Natural killer cell treated with Interleukin-12 subunit alpha and Interleukin-12 subunit beta and Interleukin-15 and Interleukin-18, amount 100 ng/mL, for 72 hours (primary cell): ENCODE measurements around the gene TCERG1L. TPM values are rescaled to one million over a fixed set of nuclear protein-coding genes. Genes with fewer than 3 reads are reported as not detected.
A peak's percentile ranks its signal among the peaks of the same experiment; 100 is the strongest.
"Not testable (repeated sequence)": the region's sequence is repeated elsewhere in the genome, so short reads cannot be mapped to it uniquely, and the experiment has no call there.

Experiments used
- ATAC-seq, 2 donors: fragments of 150-1000 bp; cut with Tn5 transposase in 1 of 2; sonication (Bioruptor Pico), chemical (Tn5 transposase) in 1 of 2; 2 replicates each; pipeline ENCODE4 v1.10.0; 2021
- DNase-seq: peaks from one replicate; pipeline ENCODE4 v3.0.0; 2022; ENCODE audit warnings: low spot score
- H3K27ac Mint-ChIP-seq, 2 donors: 1 replicate in 1 of 2; 2 replicates in 1 of 2; pipeline ENCODE4 v1.8.0; 2022; ENCODE audit warnings: mixed read lengths in 2 of 2, mild to moderate bottlenecking in 1 of 2, moderate library complexity in 1 of 2
- H3K27me3 Mint-ChIP-seq, 2 donors: 1 replicate in 1 of 2; 2 replicates in 1 of 2; pipeline ENCODE4 v1.8.0; 2022; ENCODE audit warnings: mixed read lengths in 2 of 2
- H3K36me3 Mint-ChIP-seq: one replicate; pipeline ENCODE4 v1.8.0; 2022; ENCODE audit warnings: mixed read lengths
- H3K4me1 Mint-ChIP-seq, 2 donors: 1 replicate in 1 of 2; 2 replicates in 1 of 2; pipeline ENCODE4 v1.8.0; 2022; ENCODE audit warnings: low read depth in 2 of 2, mixed read lengths in 2 of 2, mild to moderate bottlenecking in 1 of 2
- H3K4me3 Mint-ChIP-seq: one replicate; pipeline ENCODE4 v1.8.0; 2022; ENCODE audit warnings: mixed read lengths
- H3K9me3 Mint-ChIP-seq: 2 replicates; pipeline ENCODE4 v1.8.0; 2022; ENCODE audit warnings: mixed read lengths
- total RNA-seq, 2 donors: library from RNA; stranded (reverse); gene quantifications; one replicate each; pipeline ENCODE4 v1.2.3, GENCODE V29; 2022

Gene TCERG1L
- total RNA-seq, 2 donors from 2014 or later: 0.10 to 0.81 TPM

DNA sequence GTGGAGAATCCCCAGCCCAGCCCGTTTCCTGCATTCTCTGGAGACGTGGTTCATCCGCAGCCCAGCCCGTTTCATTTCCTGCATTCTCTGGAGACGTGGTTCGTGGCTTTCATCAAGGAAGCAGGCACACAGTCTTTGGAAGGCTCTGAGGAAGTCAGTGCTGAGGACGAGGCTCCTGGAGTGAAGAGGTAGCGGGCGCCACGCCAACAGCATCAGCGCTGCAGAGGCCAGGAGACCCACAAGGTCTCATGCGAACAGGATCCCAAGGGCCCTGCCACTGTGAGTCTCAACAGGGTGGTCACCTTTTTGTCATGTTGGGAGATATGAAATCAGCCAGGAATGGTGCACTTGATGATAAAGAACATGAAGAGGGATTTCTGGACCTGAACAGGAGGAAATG, 12.4 kb upstream of the TCERG1L start:
- Mint-ChIP-seq H3K27me3 (peaks cover 14 to 35% of the 10 kb centered on the region in 2 donors), H3K27ac (no peak overlapping the region), H3K9me3 (no peaks in the 10 kb centered on the region), H3K4me3 (no peak overlapping the region), H3K4me1 (no peaks in the 10 kb centered on the region), H3K36me3 (no peaks in the 10 kb centered on the region)
- no peak for DNase-seq
- peak in 1 of 2 donors; percentile 32 for ATAC-seq

DNA sequence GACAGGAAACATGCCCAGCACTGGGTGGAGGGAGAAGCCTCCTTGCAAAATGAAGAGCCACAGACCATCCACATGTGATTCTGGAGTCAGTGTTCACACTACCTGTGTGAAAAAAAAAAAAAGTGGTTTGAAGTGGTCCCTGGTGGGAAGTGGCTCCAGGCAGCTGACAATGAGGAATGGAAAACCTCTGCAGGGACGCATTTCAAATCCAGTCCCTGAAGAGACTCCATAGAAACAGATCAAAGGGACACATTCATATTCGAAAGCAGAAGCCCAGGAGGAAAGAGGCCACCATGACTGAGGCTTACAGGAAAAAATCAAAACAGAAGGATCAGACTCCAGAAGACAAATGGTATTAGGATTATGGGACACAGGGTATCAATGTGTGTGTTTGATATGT, 11.5 kb upstream of the TCERG1L start:
- Mint-ChIP-seq H3K4me3 (no peak overlapping the region), H3K27me3 (peaks cover 16 to 30% of the 10 kb centered on the region in 2 donors), H3K36me3 (no peaks in the 10 kb centered on the region), H3K27ac (no peak overlapping the region), H3K9me3 (no peaks in the 10 kb centered on the region), H3K4me1 (no peaks in the 10 kb centered on the region)
- ATAC-seq (no peak), DNase-seq (no peak)

DNA sequence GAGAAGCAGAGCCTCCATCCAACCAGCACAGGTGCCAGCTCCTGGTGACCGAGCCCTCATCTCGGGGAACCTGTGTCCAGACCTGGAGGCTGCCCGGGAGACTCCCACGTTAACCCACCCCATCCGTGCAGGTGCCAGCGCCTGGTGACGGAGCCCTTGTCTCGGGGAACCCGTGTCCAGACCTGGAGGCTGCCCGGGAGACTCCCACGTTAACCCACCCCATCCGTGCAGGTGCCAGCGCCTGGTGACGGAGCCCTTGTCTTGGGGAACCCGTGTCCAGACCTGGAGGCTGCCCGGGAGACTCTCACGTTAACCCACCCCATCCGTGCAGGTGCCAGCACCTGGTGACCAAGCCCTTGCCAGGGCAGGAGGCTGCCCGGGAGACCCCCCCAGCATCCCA, 11.1 kb upstream of the TCERG1L start:
- not testable (repeated sequence) for ATAC-seq, H3K27ac Mint-ChIP-seq, H3K9me3 Mint-ChIP-seq, DNase-seq, H3K4me1 Mint-ChIP-seq, H3K36me3 Mint-ChIP-seq, H3K4me3 Mint-ChIP-seq
- H3K27me3 Mint-ChIP-seq: peaks cover 16 to 30% of the 10 kb centered on the region in 2 donors

DNA sequence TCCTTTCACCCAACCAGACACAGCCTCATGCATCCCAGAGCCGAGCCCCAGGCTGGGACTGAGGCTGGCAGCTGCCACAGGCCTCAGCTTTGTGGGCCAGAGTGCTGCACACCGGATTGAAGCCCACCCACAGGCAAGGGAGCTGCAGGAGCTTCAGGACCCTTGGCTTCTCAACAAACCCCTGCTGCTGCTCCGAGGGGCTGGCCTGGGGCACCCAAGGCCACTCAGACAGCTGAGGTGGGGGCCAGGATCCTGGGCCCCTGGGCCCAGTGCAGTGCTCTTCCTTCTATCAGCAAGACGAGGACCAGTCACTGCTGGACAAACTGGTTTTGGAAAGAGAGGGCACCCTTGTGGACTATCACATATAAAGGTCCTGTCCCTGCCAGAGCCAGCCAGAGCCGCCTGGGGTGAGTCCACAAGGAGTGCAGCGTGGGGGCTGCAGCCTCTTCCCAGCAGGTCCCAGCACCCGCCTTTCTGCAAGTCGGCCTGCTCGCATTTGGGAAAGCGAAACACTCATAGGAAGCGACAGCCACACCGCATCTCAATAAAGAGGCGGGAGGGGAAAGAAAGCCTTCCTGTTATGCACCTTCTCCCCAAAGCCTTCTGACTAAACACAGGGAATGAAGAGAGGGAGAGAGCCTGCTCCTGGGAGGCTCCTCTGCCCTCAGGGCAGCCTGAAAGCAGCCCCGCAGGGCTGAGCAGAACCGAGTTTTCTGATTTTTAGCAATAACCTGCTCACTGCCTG, 9.5 kb upstream of the TCERG1L start:
- H3K4me3 Mint-ChIP-seq: no peak overlapping the region
- no peaks in the 10 kb centered on the region for H3K4me1 Mint-ChIP-seq
- H3K27me3 Mint-ChIP-seq: peaks cover 20 to 35% of the 10 kb centered on the region in 2 donors
- H3K27ac Mint-ChIP-seq: no peak overlapping the region
- no peaks in the 10 kb centered on the region for H3K9me3 Mint-ChIP-seq
- DNase-seq: no peak
- no peak for ATAC-seq
- no peaks in the 10 kb centered on the region for H3K36me3 Mint-ChIP-seq

DNA sequence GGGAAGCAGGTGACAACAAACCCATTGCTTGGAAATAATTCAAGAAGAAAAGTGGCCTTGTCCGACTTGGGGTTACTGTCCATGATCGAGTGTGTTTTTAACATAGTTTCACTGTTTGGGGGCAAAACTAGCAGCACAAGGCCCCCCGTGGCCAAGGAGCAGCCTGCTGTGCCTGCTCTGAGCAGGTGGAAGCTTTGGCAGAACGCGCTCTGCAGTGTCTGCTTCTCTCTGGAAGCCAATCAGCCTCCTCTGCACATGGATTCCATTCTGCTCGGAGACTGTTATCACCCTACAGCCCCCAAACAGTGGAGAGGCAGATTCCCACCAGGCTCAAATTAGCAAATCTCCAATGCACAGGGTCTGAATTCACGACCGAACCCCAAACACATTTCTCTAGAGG, 7.3 kb upstream of the TCERG1L start:
- Mint-ChIP-seq H3K4me1 (no peaks in the 10 kb centered on the region), H3K9me3 (no peaks in the 10 kb centered on the region), H3K4me3 (no peak overlapping the region), H3K27me3 (peaks cover 32 to 39% of the 10 kb centered on the region in 2 donors), H3K27ac (no peak overlapping the region), H3K36me3 (no peaks in the 10 kb centered on the region)
- no peak for ATAC-seq
- DNase-seq: no peak

DNA sequence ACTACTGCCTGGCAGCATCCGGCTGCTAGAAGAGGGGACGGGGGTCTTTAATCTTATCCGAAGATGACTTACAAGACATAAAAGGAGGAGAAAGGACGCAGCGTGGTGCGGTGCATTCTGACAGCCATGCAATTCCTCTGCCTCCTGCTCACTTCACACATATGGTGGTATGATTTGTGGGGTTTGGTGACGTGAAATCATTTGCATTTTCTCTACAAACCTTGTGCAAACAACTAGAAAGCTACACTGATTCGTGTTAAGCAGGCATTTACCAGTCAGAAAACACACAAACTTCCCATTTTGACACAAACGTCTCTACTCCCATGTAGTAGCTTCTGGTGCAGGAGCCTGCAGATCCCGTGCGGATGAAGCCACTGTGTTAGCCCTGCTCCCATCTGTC, 6.8 kb upstream of the TCERG1L start:
- no peak for DNase-seq
- no peaks in the 10 kb centered on the region for H3K36me3 Mint-ChIP-seq
- H3K9me3 Mint-ChIP-seq: no peaks in the 10 kb centered on the region
- no peak overlapping the region for H3K27ac Mint-ChIP-seq
- H3K27me3 Mint-ChIP-seq: peaks cover 30 to 37% of the 10 kb centered on the region in 2 donors
- ATAC-seq: no peak
- no peak overlapping the region for H3K4me3 Mint-ChIP-seq
- peaks cover 0 to under 1% of the 10 kb centered on the region in 2 donors for H3K4me1 Mint-ChIP-seq

DNA sequence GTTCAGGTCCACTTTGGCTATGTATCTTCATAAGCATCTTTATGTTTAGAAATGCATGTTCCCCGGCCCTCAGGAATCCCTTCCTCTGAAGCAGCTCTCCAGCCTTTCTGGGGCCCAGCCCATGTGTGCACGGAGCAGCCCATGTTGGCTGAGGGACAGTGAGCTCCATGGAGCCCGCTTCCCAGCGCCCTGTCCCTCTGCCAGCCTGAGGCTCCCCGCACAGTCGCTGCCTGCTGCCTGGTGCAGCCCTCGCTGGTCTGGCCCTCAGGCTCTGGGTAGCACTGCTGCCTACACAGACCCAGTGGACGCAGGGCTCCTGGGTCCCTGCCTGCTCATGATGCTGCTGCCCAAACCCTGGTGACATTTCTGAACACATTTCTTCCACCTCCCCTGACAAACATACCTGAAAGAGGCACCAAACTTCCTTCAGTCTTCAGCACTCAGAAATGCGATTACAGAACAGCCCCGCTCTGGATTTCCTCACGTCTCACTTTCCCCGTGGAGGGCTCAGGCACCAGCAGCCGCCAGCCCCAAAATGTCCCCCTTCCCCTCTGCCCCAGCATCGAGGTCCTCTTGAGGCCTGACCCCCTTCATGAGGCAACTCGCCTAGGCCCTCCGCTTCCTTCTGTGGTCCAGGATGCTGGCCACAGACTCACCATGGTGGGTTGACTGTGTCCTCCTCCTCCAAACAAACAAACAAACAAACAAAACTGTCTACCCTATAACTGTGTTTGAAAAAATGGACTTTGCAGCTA, 5.0 kb upstream of the TCERG1L start:
- Mint-ChIP-seq H3K9me3 (no peaks in the 10 kb centered on the region), H3K27me3 (peaks cover 31 to 39% of the 10 kb centered on the region in 2 donors), H3K27ac (no peak overlapping the region), H3K4me3 (no peak overlapping the region), H3K36me3 (no peaks in the 10 kb centered on the region), H3K4me1 (peaks cover 3 to 6% of the 10 kb centered on the region in 2 donors)
- no peak for DNase-seq
- ATAC-seq: no peak

DNA sequence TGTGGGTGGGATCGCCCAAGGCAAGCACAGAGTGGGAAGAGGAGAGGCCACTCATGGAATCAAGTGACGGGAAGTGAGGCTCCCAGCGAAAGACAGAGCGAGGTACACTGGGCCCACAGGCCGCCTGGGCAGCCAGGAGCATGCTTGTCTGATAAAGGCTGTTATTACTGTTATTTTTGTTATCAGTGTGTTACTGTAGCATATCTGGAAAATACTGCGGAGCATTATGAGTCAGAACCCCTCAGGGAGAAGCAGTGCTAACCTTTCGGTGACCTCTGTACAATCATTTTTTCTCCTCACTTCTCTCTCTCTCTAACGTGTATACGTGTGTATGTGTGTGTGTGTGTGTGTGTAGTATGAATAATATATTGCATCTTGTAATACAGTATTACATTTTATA, 3.8 kb upstream of the TCERG1L start:
- Mint-ChIP-seq H3K27ac (no peak overlapping the region), H3K9me3 (no peaks in the 10 kb centered on the region), H3K27me3 (peaks cover 31 to 38% of the 10 kb centered on the region in 2 donors), H3K4me1 (peaks cover 3 to 6% of the 10 kb centered on the region in 2 donors), H3K36me3 (no peaks in the 10 kb centered on the region), H3K4me3 (no peak overlapping the region)
- DNase-seq: no peak
- ATAC-seq: no peak

DNA sequence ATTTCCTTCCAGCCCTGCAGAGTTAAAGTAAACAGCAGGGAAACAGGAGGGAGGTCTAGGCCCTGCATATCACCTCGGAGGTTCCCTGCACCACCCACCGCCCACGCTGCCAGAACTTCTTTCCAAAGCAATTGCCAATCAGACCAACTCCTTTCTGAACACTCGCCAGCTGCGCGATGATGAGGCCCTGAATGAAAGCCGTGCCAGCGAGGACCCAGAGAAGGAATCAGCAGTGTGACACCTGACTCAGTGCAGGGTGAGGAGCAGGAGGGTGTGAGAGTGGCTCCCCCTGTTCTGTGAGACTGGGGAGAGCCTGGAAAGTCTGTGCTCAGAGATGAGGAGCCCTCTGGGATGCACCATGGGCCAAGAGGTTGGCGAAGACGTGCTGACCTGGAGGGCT, 3.3 kb upstream of the TCERG1L start:
- DNase-seq (no peak), ATAC-seq (no peak)
- Mint-ChIP-seq H3K9me3 (no peaks in the 10 kb centered on the region), H3K27ac (no peak overlapping the region), H3K4me1 (peaks cover 3 to 6% of the 10 kb centered on the region in 2 donors), H3K27me3 (peaks cover 29 to 41% of the 10 kb centered on the region in 2 donors), H3K36me3 (no peaks in the 10 kb centered on the region), H3K4me3 (no peak overlapping the region)

DNA sequence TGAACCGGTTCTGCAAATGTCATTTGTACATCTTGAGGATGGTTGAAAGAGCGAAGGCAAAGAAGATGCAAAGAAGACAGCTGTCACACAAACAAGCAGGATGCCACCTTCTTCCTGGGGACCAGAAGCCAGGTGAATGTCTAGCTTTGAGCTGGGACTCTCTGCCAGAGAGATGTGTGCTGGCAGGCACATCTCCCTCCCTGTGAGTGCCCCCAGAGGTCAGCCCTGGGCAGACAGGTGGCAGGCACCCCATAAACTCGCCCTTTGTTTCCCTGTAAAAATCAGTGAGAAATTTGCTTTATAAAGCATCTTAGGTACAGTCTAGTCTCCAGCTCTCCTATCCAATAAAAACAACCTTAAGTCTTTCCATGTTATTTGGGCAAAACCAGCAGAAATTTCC, 2.6 kb upstream of the TCERG1L start:
- Mint-ChIP-seq H3K27ac (no peak overlapping the region), H3K4me3 (no peak overlapping the region)

DNA sequence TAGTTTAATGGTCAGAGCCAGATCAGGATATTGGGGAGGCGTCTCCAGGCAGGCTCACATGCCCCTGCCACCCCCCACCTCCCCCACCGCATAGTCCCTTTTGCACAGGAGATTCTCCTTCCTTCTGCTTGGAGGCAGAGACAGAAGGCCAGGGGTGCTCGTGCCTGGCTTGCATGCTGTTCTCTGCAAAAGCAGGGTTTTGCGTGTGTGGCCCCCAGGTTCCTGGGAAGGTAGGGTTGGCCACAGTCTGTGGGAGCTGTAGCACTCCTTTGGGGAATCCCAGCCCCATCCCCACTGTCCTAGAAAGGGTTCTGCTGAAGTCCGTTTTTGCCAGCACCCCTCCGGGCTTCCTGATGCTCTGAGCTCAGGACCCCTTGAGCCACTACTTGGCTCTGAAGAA, 1.9 kb upstream of the TCERG1L start:
- Mint-ChIP-seq H3K36me3 (no peaks in the 10 kb centered on the region), H3K27ac (peak overlapping the region in 1 of 2 donors; percentile 8), H3K27me3 (peaks cover 35 to 41% of the 10 kb centered on the region in 2 donors), H3K9me3 (no peaks in the 10 kb centered on the region), H3K4me3 (peak overlapping the region; percentile 57), H3K4me1 (peaks cover 3 to 6% of the 10 kb centered on the region in 2 donors)
- ATAC-seq (no peak), DNase-seq (no peak)

More for the DNA sequence above, 2.6 kb upstream of the TCERG1L start:
- H3K36me3 Mint-ChIP-seq: no peaks in the 10 kb centered on the region
- ATAC-seq: no peak
- no peaks in the 10 kb centered on the region for H3K9me3 Mint-ChIP-seq
- peaks cover 3 to 6% of the 10 kb centered on the region in 2 donors for H3K4me1 Mint-ChIP-seq
- no peak for DNase-seq
- peaks cover 32 to 41% of the 10 kb centered on the region in 2 donors for H3K27me3 Mint-ChIP-seq

DNA sequence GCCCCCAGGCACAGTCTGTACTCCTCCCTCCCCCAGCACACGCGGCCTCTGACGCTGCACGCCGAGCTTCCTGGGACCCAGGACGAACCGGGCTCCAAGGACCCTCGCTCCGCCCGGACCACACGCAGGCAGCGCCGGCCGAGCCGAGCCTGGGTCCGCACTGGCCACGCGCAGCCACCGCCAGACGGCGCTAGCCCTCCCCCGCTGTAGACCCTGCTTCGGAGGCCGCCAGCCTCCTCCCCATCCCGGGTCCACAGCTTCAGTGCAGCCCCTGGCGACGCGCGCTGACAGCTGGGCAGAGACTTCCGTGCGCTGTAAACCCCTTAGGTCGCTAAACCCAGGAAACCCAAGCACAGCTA, 936 bp upstream of the TCERG1L start:
- Mint-ChIP-seq H3K4me1 (peaks cover 3 to 6% of the 10 kb centered on the region in 2 donors), H3K27me3 (peaks cover 37 to 41% of the 10 kb centered on the region in 2 donors), H3K27ac (peak overlapping the region in 1 of 2 donors; percentile 8), H3K9me3 (no peaks in the 10 kb centered on the region), H3K36me3 (no peaks in the 10 kb centered on the region), H3K4me3 (peak overlapping the region; percentile 57)
- ATAC-seq: peak; percentile 20 to 55
- DNase-seq: no peak

DNA sequence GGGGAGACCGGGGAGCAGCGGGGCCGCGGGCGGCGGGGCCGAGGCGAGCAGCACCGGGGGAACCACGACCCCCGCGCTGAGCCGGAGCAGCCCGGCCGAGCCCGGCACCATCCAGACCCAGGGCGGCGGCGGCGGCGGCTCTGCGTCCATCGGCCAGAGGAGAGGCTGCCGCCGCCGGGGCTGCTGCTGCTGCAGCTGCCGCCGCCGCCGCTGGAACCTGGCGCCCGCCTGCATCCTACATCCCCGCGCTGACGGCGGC, 190 bp downstream of the TCERG1L start:
- Mint-ChIP-seq H3K4me1 (peaks cover 3 to 6% of the 10 kb centered on the region in 2 donors), H3K4me3 (no peak overlapping the region), H3K27me3 (peaks cover 33 to 36% of the 10 kb centered on the region in 2 donors), H3K36me3 (no peaks in the 10 kb centered on the region), H3K9me3 (no peaks in the 10 kb centered on the region), H3K27ac (no peak overlapping the region)
- DNase-seq (no peak), ATAC-seq (peak in 1 of 2 donors; percentile 26)

DNA sequence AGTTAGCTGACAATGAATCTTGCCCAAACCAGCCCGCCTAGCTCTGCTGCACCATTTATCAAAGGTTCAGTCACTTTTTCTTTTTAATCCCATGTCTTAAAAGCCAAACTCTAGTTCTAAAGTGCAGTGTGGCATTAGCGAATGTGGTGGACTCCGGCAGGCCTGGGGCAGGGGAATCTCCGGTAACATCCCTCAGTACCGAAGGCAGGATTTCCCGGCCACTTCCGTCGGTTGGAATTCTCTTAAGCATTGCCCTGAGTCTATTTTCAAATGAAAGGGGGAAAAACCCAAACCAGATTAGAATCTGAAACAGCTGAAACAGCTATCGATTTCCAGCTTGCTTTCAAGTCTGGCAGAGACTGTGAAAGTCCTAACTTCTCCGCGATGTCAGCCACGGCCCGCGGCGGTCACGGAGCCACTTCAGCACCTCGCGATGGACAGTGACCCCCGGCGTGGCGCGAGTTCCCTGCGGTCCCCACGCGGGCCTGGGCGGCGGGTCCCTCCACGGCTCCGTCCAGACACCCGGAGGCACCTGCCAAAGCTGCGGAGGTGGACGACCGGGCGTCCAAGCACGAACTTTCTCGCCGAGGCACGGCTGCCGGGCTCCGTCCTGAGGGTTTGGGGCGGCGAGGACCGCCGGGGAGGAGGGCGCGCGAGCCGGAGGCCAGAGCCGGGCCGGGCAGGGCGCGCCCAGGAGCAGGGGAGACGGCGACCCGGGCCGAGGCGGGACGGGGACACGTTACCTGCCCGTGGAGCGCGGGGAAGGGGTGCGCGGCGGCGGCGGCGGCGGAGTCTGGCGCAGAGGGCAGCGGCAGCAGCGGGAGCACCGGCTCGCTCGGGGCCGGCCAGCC, 745 bp downstream of the TCERG1L start:
- no peak for DNase-seq
- no peaks in the 10 kb centered on the region for H3K36me3 Mint-ChIP-seq
- no peaks in the 10 kb centered on the region for H3K9me3 Mint-ChIP-seq
- peak overlapping the region; percentile 40 for H3K4me3 Mint-ChIP-seq
- peaks cover 3 to 6% of the 10 kb centered on the region in 2 donors for H3K4me1 Mint-ChIP-seq
- H3K27ac Mint-ChIP-seq: no peak overlapping the region
- ATAC-seq: no peak
- peaks cover 33 to 36% of the 10 kb centered on the region in 2 donors for H3K27me3 Mint-ChIP-seq
